ENCODE measurements around the gene TFF2.

The TFF2 gene

GRCh38 chr21:42364304-42364865, 13.6 kb upstream of the TFF2 start:
- no peak for DNase-seq

GRCh38 chr21:42363312-42363711, 12.5 kb upstream of the TFF2 start:
- no peak for DNase-seq

GRCh38 chr21:42362700-42363099, 11.9 kb upstream of the TFF2 start:
- no peak for DNase-seq

GRCh38 chr21:42362198-42362597, 11.4 kb upstream of the TFF2 start:
- DNase-seq: no peak

GRCh38 chr21:42361286-42361685, 10.5 kb upstream of the TFF2 start:
- DNase-seq: no peak

- no peak for DNase-seq
Observed at GRCh38 chr21:42360317-42360716, 9.5 kb upstream of the TFF2 start.

GRCh38 chr21:42358937-42359336, 8.1 kb upstream of the TFF2 start:
- no peak for DNase-seq

- DNase-seq: no peak
Observed at GRCh38 chr21:42358261-42358660, 7.5 kb upstream of the TFF2 start.

GRCh38 chr21:42357307-42357706, 6.5 kb upstream of the TFF2 start:
- no peak for DNase-seq

GRCh38 chr21:42356650-42357049, 5.9 kb upstream of the TFF2 start:
- DNase-seq: no peak

GRCh38 chr21:42356046-42356445, 5.3 kb upstream of the TFF2 start:
- no peak for DNase-seq

- no peak for DNase-seq
Observed at GRCh38 chr21:42353623-42354022, 2.8 kb upstream of the TFF2 start.

GRCh38 chr21:42352441-42353095, 1.8 kb upstream of the TFF2 start:
- DNase-seq: no peak

- DNase-seq: no peak
Observed at GRCh38 chr21:42351626-42352440, 1.0 kb upstream of the TFF2 start.

- no peak for DNase-seq
Observed at GRCh38 chr21:42350318-42350910, 380 bp downstream of the TFF2 start.

GRCh38 chr21:42349420-42350317, 1.1 kb downstream of the TFF2 start:
- no peak for DNase-seq

GRCh38 chr21:42348762-42349161, 2.0 kb downstream of the TFF2 start:
- no peak for DNase-seq

- DNase-seq: no peak
Observed at GRCh38 chr21:42347601-42348327, 3.0 kb downstream of the TFF2 start.

GRCh38 chr21:42346866-42347600, 3.8 kb downstream of the TFF2 start:
- no peak for DNase-seq

- no peak for DNase-seq
Observed at GRCh38 chr21:42346441-42346840, 4.4 kb downstream of the TFF2 start.

- no peak for DNase-seq
Observed at GRCh38 chr21:42344631-42345030, 6.2 kb downstream of the TFF2 start.
